SK-N-SH treated with all-trans-retinoic acid at 6 μM for 48 hours (cell line): ENCODE results near the gene MTMR3.

Experiments used
- ATAC-seq: fragments of 200-7000 bp; cut with Tn5 transposase; 3 replicates; pipeline ENCODE4 v1.9.1; 2020; ENCODE audit warnings: mild to moderate bottlenecking, moderate library complexity
- ARNTL ChIP-seq: fragments of 450-650 bp; formaldehyde crosslinking; IDR thresholded peaks from 2 replicates; pipeline ENCODE4 v1.5.0; 2020; ENCODE audit warnings: low read depth, mild to moderate bottlenecking, moderate library complexity, borderline replicate concordance
- BACH2 ChIP-seq: fragments of 250-450 bp; sonication (Bioruptor Pico); IDR thresholded peaks from 2 replicates; pipeline ENCODE4 v1.9.0; 2021; ENCODE audit warnings: mild to moderate bottlenecking, borderline replicate concordance
- CSDC2 ChIP-seq: fragments of 250-450 bp; sonication (Bioruptor Pico); IDR thresholded peaks from 2 replicates; pipeline ENCODE4 v1.5.0; 2020; ENCODE audit warnings: mild to moderate bottlenecking, moderate library complexity
- CSRNP3 ChIP-seq: fragments of 250-450 bp; sonication (Bioruptor Pico); IDR thresholded peaks from 2 replicates; pipeline ENCODE4 v1.5.1; 2021; ENCODE audit warnings: mild to moderate bottlenecking, moderate library complexity
- ESRRG ChIP-seq: fragments of 250-450 bp; sonication (Bioruptor Pico); IDR thresholded peaks from 2 replicates; pipeline ENCODE4 v1.6.1; 2021; ENCODE audit warnings: mild to moderate bottlenecking
- GLIS3 ChIP-seq: fragments of 250-450 bp; sonication (Bioruptor Pico); IDR thresholded peaks from 2 replicates; pipeline ENCODE4 v1.5.0; 2020; ENCODE audit warnings: mild to moderate bottlenecking, moderate library complexity
- ISL1 ChIP-seq: fragments of 250-450 bp; sonication (Bioruptor Pico); IDR thresholded peaks from 2 replicates; pipeline ENCODE4 v2.1.2; 2022; ENCODE audit warnings: mild to moderate bottlenecking, moderate library complexity
- PATZ1 ChIP-seq: fragments of 250-450 bp; sonication (Bioruptor Pico); IDR thresholded peaks from 2 replicates; pipeline ENCODE4 v1.8.0; 2020; ENCODE audit warnings: mild to moderate bottlenecking, moderate library complexity, borderline replicate concordance
- PPARA ChIP-seq: fragments of 250-450 bp; sonication (Bioruptor Pico); IDR thresholded peaks from 2 replicates; pipeline ENCODE4 v1.5.0; 2020; ENCODE audit warnings: mild to moderate bottlenecking, borderline replicate concordance
- RARB ChIP-seq: fragments of 250-450 bp; sonication (Bioruptor Pico); IDR thresholded peaks from 2 replicates; pipeline ENCODE4 v1.8.0; 2021; ENCODE audit warnings: mild to moderate bottlenecking, moderate library complexity
- SNAI2 ChIP-seq: fragments of 250-450 bp; sonication (Bioruptor Pico); IDR thresholded peaks from 2 replicates; pipeline ENCODE4 v1.5.0; 2020; ENCODE audit warnings: mild to moderate bottlenecking, moderate library complexity
- TCF4 ChIP-seq: fragments of 250-450 bp; sonication (Bioruptor Pico); IDR thresholded peaks from 2 replicates; pipeline ENCODE4 v1.8.0; 2021; ENCODE audit warnings: mild to moderate bottlenecking, moderate library complexity, borderline replicate concordance
- TOX ChIP-seq: fragments of 250-450 bp; sonication (Bioruptor Pico); IDR thresholded peaks from 2 replicates; pipeline ENCODE4 v1.8.0; 2021; ENCODE audit warnings: mild to moderate bottlenecking, moderate library complexity, borderline replicate concordance
- TSHZ2 ChIP-seq: fragments of 250-450 bp; sonication (Bioruptor Pico); IDR thresholded peaks from 2 replicates; pipeline ENCODE4 v1.5.0; 2020; ENCODE audit warnings: mild to moderate bottlenecking, moderate library complexity
- ZC3H10 ChIP-seq: fragments of 250-450 bp; sonication (Bioruptor Pico); IDR thresholded peaks from 2 replicates; pipeline ENCODE4 v1.5.1; 2021; ENCODE audit warnings: mild to moderate bottlenecking, moderate library complexity
- ZFP3 ChIP-seq: fragments of 250-450 bp; sonication (Bioruptor Pico); IDR thresholded peaks from 2 replicates; pipeline ENCODE4 v1.5.0; 2020; ENCODE audit warnings: mild to moderate bottlenecking, moderate library complexity
- ZFP30 ChIP-seq: fragments of 450-650 bp; formaldehyde crosslinking; IDR thresholded peaks from 2 replicates; pipeline ENCODE4 v1.5.0; 2022; ENCODE audit warnings: mild to moderate bottlenecking, moderate library complexity
- ZNF565 ChIP-seq: fragments of 450-650 bp; formaldehyde crosslinking; conservative IDR thresholded peaks from 2 replicates; pipeline ENCODE4 v1.5.0; 2020; ENCODE audit warnings: low read depth, mild to moderate bottlenecking, moderate library complexity
- ZNF70 ChIP-seq: fragments of 450-650 bp; formaldehyde crosslinking; IDR thresholded peaks from 2 replicates; pipeline ENCODE4 v1.5.0; 2020; ENCODE audit warnings: mild to moderate bottlenecking, moderate library complexity
- ZNF8 ChIP-seq: fragments of 450-650 bp; formaldehyde crosslinking; IDR thresholded peaks from 2 replicates; pipeline ENCODE4 v1.5.0; 2020; ENCODE audit warnings: mild to moderate bottlenecking, moderate library complexity

MTMR3 gene

GRCh38 chr22:30045901-30046715, 163.1 kb downstream of the MTMR3 start:
- no peak for TF ChIP-seq ARNTL (CRISPR knock-in tag)
- no peak for ATAC-seq

GRCh38 chr22:30046716-30047363, 163.9 kb downstream of the MTMR3 start:
- ATAC-seq = no peak
- TF ChIP-seq RARB (CRISPR knock-in tag) = no peak
- TF ChIP-seq ZNF8 (CRISPR knock-in tag) = no peak
- no peak for TF ChIP-seq ZNF565 (CRISPR knock-in tag)
- no peak for TF ChIP-seq ISL1 (CRISPR knock-in tag)
- TF ChIP-seq SNAI2 (CRISPR knock-in tag) = no peak
- TF ChIP-seq ZFP3 = no peak
- no peak for TF ChIP-seq CSRNP3 (CRISPR knock-in tag)
- TF ChIP-seq PATZ1 = no peak
- TF ChIP-seq CSDC2 (CRISPR knock-in tag) = no peak
- no peak for TF ChIP-seq ZFP30 (CRISPR knock-in tag)
- no peak for TF ChIP-seq ZNF70 (CRISPR knock-in tag)
- no peak for TF ChIP-seq TSHZ2 (CRISPR knock-in tag)
- no peak for TF ChIP-seq ZC3H10 (CRISPR knock-in tag)
- TF ChIP-seq TOX = no peak
- TF ChIP-seq ESRRG (CRISPR knock-in tag) = no peak
- no peak for TF ChIP-seq ARNTL (CRISPR knock-in tag)
- no peak for TF ChIP-seq BACH2 (CRISPR knock-in tag)
- TF ChIP-seq GLIS3 (CRISPR knock-in tag) = no peak
- no peak for TF ChIP-seq TCF4

GRCh38 chr22:30047364-30047738, 164.4 kb downstream of the MTMR3 start:
- ATAC-seq = no peak
- no peak for TF ChIP-seq TCF4
- no peak for TF ChIP-seq BACH2 (CRISPR knock-in tag)
- no peak for TF ChIP-seq TOX
- no peak for TF ChIP-seq ZNF70 (CRISPR knock-in tag)
- TF ChIP-seq ESRRG (CRISPR knock-in tag) = no peak
- no peak for TF ChIP-seq TSHZ2 (CRISPR knock-in tag)
- TF ChIP-seq CSDC2 (CRISPR knock-in tag) = no peak
- TF ChIP-seq ZNF8 (CRISPR knock-in tag) = no peak
- no peak for TF ChIP-seq ZFP3
- no peak for TF ChIP-seq PPARA (CRISPR knock-in tag)
- TF ChIP-seq ZNF565 (CRISPR knock-in tag) = no peak
